Activated T-helper 9 cell treated with anti-CD3 and anti-CD28 coated beads, Interleukin-2, amount 50 U/mL, for 16 hours (primary cell): ENCODE results near the gene PKP3.
"Not testable (repeated sequence)": the region's sequence is repeated elsewhere in the genome, so short reads cannot be mapped to it uniquely, and the experiment has no call there.

Experiments
- DNase-seq: peaks from one replicate; pipeline ENCODE4 v3.0.0-alpha.2; 2020; ENCODE audit warnings: low read depth

PKP3 gene

GRCh38 chr11:409600-410483 lies 15.8 kb downstream of the PKP3 start:
- no peak for DNase-seq

DNA sequence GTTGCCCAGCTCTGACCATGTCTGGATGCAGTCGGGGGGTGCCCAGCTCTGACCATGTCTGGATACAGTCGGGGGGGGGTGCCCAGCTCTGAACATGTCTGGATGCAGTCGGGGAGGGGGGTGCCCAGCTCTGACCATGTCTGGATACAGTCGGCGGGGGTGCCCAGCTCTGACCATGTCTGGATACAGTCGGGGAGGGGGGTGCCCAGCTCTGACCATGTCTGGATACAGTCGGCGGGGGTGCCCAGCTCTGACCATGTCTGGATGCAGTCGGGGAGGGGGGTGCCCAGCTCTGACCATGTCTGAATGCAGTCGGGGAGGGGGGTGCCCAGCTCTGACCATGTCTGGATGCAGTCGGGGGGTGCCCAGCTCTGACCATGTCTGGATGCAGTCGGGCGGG lies 16.7 kb downstream of the PKP3 start:
- not testable (repeated sequence) for DNase-seq

GRCh38 chr11:411520-411919 lies 17.5 kb downstream of the PKP3 start:
- DNase-seq = not testable (repeated sequence)

DNA sequence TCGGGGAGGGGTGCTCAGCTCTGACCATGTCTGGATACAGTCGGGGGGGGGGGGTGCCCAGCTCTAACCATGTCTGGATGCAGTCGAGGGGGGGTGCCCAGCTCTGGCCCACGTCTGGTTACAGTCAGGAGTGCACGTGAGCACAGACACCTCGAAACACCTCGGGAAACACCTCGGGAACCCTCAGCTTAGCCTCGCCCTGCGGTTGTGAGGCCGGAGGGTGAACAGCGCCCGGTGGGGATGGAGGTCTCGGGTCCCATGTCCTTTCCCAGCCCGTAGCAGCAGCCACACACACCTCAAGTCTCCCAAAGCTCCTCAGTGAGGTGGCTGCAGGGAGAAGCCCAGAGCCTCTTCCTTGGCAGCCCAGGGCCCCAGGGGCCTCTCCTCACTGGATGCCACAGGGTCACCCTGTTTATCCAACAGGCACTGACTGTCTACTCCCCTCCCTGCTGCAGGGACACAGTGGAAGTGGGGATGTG lies 18.7 kb downstream of the PKP3 start:
- no peak for DNase-seq

GRCh38 chr11:413120-414081 lies 19.4 kb downstream of the PKP3 start:
- DNase-seq = no peak

DNA sequence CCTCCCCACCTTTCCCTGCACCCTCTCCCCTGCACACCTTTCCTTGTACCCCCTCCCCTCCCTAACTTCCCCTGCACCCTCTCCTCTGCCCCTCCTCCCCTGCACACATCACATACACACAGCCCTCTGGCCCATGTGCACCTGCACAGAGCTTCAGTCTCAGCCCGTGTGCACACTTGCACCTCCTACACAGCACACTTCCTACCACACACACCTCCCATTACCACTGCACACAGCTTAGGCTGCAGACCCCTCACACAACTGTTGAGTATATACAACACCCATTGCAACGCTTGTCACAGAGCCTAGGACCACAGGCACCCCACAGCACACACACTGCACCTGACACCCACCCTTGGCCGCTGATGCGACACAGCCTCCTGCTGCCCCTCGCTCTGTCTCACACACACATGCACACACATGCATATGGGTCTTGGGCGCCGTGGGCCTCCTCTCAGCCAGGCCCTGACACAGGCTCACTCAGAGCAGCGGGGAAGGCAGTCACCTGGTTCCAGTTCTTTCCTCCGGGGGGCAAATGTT lies 20.4 kb downstream of the PKP3 start:
- DNase-seq = no peak

DNA sequence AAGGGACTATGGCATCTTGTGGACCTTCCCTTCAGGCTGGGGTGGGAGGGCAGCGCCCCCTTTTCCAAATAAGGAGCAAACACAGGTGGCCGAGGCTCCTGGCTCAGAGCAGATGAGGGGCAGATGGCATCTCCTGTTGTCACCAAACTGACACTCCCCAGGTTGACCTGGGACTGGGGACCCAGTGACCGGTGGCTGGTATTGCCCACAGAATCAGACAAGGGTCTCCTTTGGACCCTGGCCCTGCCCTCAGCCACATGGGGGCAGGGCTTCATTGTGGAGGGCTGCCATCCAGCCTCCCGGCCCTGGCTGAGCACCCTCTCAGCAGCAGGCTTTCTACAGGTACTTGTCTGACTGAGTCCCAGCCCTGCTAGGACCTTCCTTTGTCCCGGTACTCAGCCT lies 21.6 kb downstream of the PKP3 start:
- DNase-seq = no peak

DNA sequence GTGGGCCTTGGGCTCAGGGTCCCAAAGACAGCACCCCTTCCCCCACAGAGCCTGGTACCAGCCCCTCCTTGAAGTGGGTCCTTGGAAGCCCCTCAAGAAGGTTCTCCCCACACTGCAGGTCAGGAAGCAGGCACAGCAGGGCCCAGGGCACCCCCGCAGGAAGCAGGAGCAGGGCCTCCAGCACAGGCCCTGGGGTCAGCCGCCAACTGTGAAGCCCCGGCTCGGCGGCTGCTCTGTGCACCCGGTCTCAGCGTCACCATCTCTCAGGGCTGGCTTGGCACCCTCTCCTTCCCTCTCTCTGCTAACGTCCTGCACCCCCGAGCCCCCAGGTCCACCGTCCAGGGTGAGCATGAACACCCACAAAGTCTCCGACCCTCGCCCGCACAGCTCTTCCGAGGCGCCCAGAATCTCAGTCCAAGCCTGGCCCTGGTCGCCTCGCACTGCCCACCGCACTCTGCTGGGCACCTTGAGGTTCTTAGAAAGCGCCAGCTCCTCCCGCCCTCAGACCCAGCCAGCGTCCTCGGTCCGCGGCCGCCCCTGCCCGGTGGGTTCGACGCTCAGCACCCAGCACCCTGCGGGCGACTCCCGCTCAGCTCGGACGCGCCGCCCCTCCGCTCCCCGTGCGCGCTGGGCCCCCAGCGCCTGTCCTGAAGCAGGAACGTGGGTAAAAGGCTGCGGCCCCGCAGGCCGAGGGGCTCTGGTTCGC lies 22.2 kb downstream of the PKP3 start:
- DNase-seq = no peak

GRCh38 chr11:416757-417621 lies 23.0 kb downstream of the PKP3 start:
- no peak for DNase-seq

- DNase-seq = no peak
Observed at GRCh38 chr11:417652-418342, 23.8 kb downstream of the PKP3 start.

DNA sequence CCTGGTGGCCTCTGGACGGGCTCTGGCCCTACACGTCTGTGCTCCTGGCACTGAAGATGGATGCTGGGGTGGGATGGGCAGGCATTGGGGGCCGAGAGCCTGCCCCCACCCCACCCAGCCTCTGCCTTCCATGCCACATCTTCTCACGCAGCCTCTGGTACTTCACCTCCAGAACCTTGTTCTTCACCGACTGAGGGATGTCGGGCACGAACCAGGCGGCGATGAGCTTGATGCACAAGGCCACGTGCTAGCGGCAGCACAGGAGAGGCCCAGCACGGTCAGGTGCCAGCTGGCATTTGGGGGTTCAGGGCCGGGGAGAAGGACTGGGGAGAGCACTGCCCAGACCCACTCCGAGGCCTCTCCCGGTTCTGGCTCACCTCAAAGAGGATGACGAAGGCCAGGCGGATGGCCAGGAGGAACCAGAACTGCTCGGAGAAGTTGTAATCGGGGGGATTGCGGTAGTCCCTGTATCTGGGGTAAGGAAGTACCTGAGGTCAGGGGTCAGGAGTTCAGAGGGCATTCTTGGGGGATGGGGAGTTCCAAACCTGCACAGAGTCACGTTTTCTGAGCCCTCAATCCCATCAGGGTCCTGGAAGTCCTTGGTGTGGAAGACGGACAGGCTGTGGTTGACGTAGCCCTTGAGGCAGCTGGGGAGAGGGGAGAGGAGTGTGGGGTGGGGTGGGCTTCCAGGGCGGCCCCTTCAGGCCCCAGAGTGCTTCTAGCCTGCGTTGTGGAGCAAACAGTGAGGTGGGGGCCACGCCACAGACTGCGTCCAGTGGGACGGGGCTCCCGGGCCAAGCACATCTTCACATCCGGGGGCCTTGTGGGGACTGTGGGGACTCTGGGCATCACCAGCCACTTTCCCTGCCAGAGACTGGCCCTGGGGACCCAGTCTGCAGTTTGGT lies 24.6 kb downstream of the PKP3 start:
- DNase-seq = no peak

DNA sequence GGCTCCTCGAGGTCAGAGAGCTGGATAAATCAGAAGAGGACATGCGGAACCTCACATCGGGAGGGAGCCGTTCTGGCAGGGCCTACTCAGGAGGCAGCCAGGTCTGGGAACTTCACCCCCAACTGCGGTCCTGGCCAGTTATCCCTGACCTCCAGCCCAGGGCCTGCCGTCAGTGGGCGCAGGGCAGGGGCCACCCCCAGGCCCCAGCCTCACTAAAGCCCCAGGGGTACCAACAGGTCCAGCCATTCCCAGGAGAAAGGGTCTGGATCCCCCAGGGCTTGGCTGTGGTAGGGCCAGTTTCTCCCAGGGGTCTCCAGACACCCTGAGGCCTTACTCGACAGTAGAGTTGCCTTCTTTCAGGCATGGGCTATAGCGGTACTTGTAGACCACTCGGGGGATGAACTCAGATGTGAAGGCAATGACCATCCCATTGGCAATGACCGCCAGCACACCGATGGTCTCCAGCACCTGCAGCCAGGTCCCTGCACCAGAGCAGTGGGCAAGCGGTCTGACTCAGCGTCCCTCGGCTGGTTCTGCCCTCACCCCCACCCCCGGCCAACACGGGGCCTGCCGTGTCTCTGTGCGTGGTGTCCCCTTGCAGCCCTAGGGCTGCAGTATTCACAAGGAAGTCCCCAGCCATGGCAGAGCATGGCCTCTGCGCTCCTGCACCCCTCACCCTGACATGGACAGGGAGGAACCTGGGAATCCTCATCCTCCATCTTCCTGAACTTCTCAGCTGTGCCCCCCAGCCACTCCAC lies 25.4 kb downstream of the PKP3 start:
- DNase-seq = no peak

DNA sequence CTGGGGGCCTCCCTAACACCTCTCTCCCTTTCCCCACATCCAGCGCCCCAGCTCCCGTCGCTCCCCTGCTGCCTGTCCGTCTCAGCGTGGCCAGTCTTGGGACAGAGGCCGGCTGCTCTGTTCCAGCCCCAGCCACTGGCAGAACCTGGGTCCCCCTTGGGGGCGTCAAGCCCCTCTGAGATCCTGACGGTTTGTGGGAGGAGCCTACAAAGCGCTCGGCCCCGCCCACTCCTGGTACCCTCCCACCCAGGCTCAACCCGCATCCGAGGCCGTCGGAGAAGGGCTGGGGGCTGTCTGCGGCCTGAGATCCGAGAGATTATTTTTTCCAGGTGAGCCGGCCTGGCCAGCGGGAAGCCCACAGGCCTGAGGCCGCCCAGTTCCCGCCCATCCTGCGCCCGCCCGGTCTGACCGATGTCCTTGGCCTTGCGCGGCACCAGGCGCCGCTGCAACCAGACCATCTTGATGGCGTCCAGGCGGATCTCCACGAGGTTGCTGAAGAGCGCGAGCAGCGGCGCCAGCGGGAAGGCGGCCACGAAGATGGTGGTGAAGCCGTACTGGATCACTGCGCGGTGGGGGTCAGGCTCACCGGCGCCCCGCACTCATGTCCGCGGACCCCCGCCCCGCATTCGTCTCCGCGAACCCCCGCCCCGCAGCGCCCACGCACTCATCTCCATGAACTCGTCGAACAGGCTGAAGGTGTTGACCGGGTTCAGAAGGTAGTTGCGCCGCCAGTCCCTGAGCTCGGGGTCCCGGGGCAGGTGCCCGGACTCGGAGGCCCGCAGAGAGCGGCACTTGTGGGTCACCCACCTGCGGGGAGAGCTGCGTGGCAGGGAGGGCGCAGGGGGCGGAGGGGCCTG lies 26.3 kb downstream of the PKP3 start:
- DNase-seq = no peak

- DNase-seq = no peak
Observed at GRCh38 chr11:420911-421321, 26.9 kb downstream of the PKP3 start.

DNA sequence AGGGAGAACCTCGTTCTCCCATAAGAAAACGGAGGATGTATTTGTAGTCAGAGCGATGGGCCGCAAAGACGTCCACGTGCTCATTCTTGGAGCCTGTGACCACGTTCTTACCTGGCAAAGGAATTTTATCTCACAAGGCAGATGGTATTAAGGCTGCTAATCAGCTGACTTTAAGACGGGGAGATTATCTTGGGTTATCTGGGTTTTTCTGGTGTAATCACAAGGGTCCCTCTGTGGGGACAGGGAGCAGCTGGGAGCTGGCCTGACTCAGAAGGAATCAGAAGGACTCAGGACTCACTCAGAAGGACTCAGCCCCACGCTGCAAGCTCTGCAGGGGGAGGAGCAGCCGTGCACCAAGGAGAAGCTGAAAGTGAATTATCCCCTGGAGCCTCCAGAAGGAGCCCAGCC lies 28.2 kb downstream of the PKP3 start:
- no peak for DNase-seq

- no peak for DNase-seq
Observed at GRCh38 chr11:424232-424631, 30.2 kb downstream of the PKP3 start.

DNA sequence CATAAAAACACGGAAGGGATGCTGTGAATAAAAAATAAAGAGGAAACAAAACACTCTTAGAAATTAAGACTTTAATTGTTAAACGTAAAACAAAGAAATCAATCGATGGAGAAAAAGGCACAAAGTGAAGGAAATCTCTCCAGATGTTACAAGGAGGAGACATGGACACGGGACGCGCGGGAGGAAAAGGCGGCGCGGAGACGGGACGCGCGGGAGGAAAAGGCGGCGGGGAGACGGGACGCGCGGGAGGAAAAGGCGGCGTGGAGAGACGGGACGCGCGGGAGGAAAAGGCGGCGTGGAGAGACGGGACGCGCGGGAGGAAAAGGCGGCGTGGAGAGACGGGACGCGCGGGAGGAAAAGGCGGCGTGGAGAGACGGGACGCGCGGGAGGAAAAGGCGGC lies 30.8 kb downstream of the PKP3 start:
- not testable (repeated sequence) for DNase-seq
